HL-60 (cell line): Measurements from ENCODE around the gene TDRD9.

Experiments
- DNase-seq, 2 experiments: peaks; one replicate each; pipeline ENCODE4 v3.0.0-alpha.2; 2010 to 2020; ENCODE audit warnings: low read depth in 1 of 2, low spot score in 1 of 2
- H3K27ac ChIP-seq: fragments of 250-450 bp; sonication (Bioruptor Pico); replicated peaks from 2 replicates; pipeline ENCODE4 v1.5.1; 2020; ENCODE audit warnings: mild to moderate bottlenecking, moderate library complexity
- H3K27me3 ChIP-seq: fragments of 250-450 bp; sonication (Bioruptor Pico); 2 replicates; pipeline ENCODE4 v1.5.1; 2021; ENCODE audit warnings: mild to moderate bottlenecking, moderate library complexity; ENCODE audit not compliant: insufficient read depth, poor library complexity, severe bottlenecking
- H3K4me3 ChIP-seq: replicated peaks from 2 replicates; pipeline ENCODE4 v1.5.1; 2011; ENCODE audit warnings: mild to moderate bottlenecking, control low read depth, low read length; ENCODE audit not compliant: insufficient read depth
- GABPA ChIP-seq: IDR thresholded peaks from 2 replicates; pipeline ENCODE4 v1.6.1; 2012; ENCODE audit warnings: low read depth
- POLR2AphosphoS5 ChIP-seq: IDR thresholded peaks from 2 replicates; pipeline ENCODE4 v1.6.1; 2012; ENCODE audit warnings: low read depth
- SPI1 ChIP-seq: IDR thresholded peaks from 2 replicates; pipeline ENCODE4 v1.6.1; 2012; ENCODE audit warnings: low read depth, mild to moderate bottlenecking, borderline replicate concordance
- TF ChIP-seq, protein P1 (sequence below): IDR thresholded peaks from 2 replicates; pipeline ENCODE4 v1.6.1; 2012; ENCODE audit warnings: low read depth; ENCODE audit not compliant: insufficient replicate concordance
- TF ChIP-seq, protein P2 (sequence below): IDR thresholded peaks from one replicate; pipeline ENCODE4 v1.5.1; 2011; ENCODE audit warnings: low read length, control low read depth, inconsistent platforms; ENCODE audit not compliant: insufficient read depth

Gene TDRD9

DNA sequence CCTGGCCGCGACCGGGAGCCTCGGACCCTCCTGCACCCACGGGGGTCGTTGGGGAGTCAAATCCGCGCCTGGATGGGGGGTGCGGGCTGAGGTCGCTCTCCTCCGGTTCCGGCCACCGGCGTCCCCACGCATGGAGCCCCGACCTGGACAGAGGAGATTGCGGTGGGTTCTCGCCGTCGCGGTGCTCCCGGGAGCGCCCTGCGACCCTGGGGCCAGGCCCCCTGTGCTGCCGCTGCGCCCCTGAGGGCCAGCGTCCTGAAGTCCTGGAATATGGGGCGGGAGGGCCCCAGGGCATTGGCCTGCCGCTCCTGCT is 157.6 kb downstream of the TDRD9 start:
- Histone ChIP-seq H3K27me3 (no peaks in the 10 kb centered on the region), H3K27ac (no peak overlapping the region), H3K4me3 (no peak overlapping the region)
- TF ChIP-seq, protein P1, sequence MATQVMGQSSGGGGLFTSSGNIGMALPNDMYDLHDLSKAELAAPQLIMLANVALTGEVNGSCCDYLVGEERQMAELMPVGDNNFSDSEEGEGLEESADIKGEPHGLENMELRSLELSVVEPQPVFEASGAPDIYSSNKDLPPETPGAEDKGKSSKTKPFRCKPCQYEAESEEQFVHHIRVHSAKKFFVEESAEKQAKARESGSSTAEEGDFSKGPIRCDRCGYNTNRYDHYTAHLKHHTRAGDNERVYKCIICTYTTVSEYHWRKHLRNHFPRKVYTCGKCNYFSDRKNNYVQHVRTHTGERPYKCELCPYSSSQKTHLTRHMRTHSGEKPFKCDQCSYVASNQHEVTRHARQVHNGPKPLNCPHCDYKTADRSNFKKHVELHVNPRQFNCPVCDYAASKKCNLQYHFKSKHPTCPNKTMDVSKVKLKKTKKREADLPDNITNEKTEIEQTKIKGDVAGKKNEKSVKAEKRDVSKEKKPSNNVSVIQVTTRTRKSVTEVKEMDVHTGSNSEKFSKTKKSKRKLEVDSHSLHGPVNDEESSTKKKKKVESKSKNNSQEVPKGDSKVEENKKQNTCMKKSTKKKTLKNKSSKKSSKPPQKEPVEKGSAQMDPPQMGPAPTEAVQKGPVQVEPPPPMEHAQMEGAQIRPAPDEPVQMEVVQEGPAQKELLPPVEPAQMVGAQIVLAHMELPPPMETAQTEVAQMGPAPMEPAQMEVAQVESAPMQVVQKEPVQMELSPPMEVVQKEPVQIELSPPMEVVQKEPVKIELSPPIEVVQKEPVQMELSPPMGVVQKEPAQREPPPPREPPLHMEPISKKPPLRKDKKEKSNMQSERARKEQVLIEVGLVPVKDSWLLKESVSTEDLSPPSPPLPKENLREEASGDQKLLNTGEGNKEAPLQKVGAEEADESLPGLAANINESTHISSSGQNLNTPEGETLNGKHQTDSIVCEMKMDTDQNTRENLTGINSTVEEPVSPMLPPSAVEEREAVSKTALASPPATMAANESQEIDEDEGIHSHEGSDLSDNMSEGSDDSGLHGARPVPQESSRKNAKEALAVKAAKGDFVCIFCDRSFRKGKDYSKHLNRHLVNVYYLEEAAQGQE = no peak
- TF ChIP-seq GABPA (no peak), POLR2AphosphoS5 (no peak)
- TF ChIP-seq, protein P2, sequence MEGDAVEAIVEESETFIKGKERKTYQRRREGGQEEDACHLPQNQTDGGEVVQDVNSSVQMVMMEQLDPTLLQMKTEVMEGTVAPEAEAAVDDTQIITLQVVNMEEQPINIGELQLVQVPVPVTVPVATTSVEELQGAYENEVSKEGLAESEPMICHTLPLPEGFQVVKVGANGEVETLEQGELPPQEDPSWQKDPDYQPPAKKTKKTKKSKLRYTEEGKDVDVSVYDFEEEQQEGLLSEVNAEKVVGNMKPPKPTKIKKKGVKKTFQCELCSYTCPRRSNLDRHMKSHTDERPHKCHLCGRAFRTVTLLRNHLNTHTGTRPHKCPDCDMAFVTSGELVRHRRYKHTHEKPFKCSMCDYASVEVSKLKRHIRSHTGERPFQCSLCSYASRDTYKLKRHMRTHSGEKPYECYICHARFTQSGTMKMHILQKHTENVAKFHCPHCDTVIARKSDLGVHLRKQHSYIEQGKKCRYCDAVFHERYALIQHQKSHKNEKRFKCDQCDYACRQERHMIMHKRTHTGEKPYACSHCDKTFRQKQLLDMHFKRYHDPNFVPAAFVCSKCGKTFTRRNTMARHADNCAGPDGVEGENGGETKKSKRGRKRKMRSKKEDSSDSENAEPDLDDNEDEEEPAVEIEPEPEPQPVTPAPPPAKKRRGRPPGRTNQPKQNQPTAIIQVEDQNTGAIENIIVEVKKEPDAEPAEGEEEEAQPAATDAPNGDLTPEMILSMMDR = no peak
- DNase-seq = no peak

DNA sequence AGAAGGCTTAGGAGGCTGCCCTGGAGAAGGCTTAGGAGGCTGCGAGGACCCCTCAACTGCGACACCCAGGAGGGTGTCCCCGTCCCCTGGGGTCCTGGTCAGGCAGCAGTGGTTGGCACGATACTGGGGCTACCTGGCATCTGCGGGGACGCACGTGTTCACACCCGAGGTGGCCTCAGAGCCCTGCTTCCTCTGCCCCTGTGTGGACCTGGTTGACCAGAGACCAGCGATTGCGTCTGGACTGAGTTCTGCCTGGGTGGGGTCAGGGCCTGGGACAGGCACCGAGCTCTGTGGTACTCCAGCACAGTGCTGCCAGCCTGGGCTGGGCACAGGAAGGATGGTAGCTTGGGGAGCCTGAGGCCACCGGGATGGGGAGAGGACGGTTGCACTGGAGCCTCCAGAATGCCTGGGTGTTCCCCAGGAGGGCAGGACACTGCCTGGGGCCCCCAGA is 158.0 kb downstream of the TDRD9 start:
- Histone ChIP-seq H3K27me3 (no peaks in the 10 kb centered on the region), H3K4me3 (no peak overlapping the region), H3K27ac (no peak overlapping the region)
- DNase-seq = no peak
- TF ChIP-seq GABPA = no peak
- TF ChIP-seq, protein P1 = no peak
- no peak for TF ChIP-seq SPI1
- TF ChIP-seq POLR2AphosphoS5 = no peak
- TF ChIP-seq, protein P2 = no peak

DNA sequence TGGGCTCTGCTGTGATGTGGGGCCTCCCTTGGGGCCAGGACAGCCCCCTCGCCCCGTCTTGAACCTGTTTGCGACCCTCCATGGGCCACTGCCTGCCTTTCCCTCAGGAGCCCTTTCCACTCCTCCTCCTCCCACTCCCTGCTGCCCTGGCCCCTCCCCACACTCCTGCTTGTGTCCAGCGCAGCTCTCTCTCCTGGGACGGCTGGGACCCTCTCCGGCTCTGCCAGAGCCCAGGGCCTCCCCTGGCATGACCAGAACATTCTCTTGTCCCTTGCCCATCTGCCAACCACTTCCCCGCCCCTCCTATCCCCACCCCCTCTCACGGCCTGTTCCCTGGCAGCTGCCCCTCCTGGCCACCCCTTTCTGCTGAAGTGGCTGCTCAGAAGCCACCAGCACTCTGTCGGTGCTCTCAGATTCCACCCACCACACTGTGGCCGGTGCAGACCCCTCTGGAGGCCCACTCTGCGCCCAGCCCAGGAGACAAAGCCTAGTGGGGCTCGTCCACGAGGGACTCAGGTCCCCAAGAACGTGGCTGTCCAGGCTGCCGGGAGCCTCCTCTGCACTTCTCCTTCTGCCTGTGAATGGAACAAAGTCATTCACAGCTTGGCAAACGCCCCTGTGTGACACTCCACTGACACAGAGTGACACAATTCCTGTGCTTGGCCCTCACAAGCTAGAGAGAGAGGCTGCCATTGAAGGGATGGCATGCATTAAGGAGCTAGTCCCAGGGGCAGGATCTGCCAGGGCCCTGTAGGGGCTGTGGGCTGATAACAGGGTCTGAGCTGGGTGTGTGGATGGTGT is 158.6 kb downstream of the TDRD9 start:
- Histone ChIP-seq H3K27ac (no peak overlapping the region), H3K27me3 (no peaks in the 10 kb centered on the region), H3K4me3 (no peak overlapping the region)
- DNase-seq = no peak
- no peak for TF ChIP-seq SPI1
- TF ChIP-seq, protein P1 = no peak
